H1 (cell line): ENCODE measurements around the gene GOLGA7B. TPM values are rescaled to one million over a fixed set of nuclear protein-coding genes. Genes with fewer than 3 reads are reported as not detected.

Experiments
- BCL11A ChIP-seq, 2 experiments: IDR thresholded peaks; one replicate each; pipeline ENCODE4 v1.6.1; 2011; ENCODE audit warnings: low read depth in 2 of 2, low read length in 2 of 2, mild to moderate bottlenecking in 2 of 2
- BRCA1 ChIP-seq: IDR thresholded peaks from 2 replicates; pipeline ENCODE4 v1.6.1; 2012; ENCODE audit warnings: low read depth, low read length, improper control_type of control experiment
- CTBP2 ChIP-seq: IDR thresholded peaks from 2 replicates; pipeline ENCODE4 v1.7.0; 2011; ENCODE audit warnings: borderline replicate concordance, mild to moderate bottlenecking, moderate library complexity, mixed read lengths, low read length; ENCODE audit not compliant: insufficient read depth, insufficient read length
- MAFK ChIP-seq: IDR thresholded peaks from 2 replicates; pipeline ENCODE4 v1.6.1; 2012; ENCODE audit warnings: low read depth, mild to moderate bottlenecking, improper control_type of control experiment, low read length
- PHF8 ChIP-seq: fragments of 200-600 bp; sonication (generic); conservative IDR thresholded peaks from 2 replicates; pipeline ENCODE4 v1.7.1; 2012; ENCODE audit warnings: low read depth, mild to moderate bottlenecking, inconsistent platforms, low read length, moderate library complexity
- SIN3A ChIP-seq, 2 experiments: IDR thresholded peaks in 1 of 2; conservative IDR thresholded peaks in 1 of 2; 2 replicates each; pipeline ENCODE4 v1.6.1; 2011 to 2012; ENCODE audit warnings: low read length in 2 of 2, improper control_type of control experiment in 1 of 2, low read depth in 1 of 2, mild to moderate bottlenecking in 1 of 2
- polyA plus RNA-seq, 7 experiments: library from polyadenylated mRNA; depleted of rRNA in 3 of 7; stranded (reverse) in 5 of 7; unstranded in 2 of 7; fragments of >200 nt in 5 of 7; fragments of 200-250 nt in 2 of 7; gene quantifications; 1 replicate in 5 of 7; 2 replicates in 1 of 7; 4 replicates in 1 of 7; pipeline versions ENCODE4 v1.2.1 to v1.2.3, GENCODE V29; 2011 to 2013; ENCODE audit warnings: missing spikeins in 2 of 7, mixed read lengths in 2 of 7
- total RNA-seq: library from RNA; stranded (reverse); fragmentation: NEBNext Ultra II Directional; extraction: Animal tissue kit (Norgen Biotek cat#: 25700); gene quantifications from 2 replicates; pipeline ENCODE4 v1.2.1, GENCODE V29; 2021

The GOLGA7B gene
- total and polyA plus RNA-seq, 2 of the 8 experiments (the other 6 are each of a cell fraction or from before 2014, with no cell fraction given), result 0.04 to 0.14 TPM

- no peak for TF ChIP-seq MAFK
- no peak for TF ChIP-seq PHF8
- TF ChIP-seq SIN3A (conservative IDR thresholded peaks at IDR 0.05 in 1 of 2, IDR thresholded peaks at IDR 0.05 in 1 of 2; ENCODE audit: low read depth in 1 of 2, low read length in 2 of 2), result no peak
- TF ChIP-seq BRCA1, result no peak
- no peak for TF ChIP-seq BCL11A (IDR thresholded peaks at IDR 0.05; ENCODE audit: low read depth in 2 of 2, low read length in 2 of 2)
- no peak for TF ChIP-seq CTBP2
Measured at GRCh38 chr10:97842656-97843280, 6.9 kb upstream of the GOLGA7B start (continued).
